ENCODE measurements around the gene VAV2.

The VAV2 gene

GRCh38 chr9:133811471-133811870, 180.7 kb downstream of the VAV2 start:
- FAIRE-seq: no peak

DNA sequence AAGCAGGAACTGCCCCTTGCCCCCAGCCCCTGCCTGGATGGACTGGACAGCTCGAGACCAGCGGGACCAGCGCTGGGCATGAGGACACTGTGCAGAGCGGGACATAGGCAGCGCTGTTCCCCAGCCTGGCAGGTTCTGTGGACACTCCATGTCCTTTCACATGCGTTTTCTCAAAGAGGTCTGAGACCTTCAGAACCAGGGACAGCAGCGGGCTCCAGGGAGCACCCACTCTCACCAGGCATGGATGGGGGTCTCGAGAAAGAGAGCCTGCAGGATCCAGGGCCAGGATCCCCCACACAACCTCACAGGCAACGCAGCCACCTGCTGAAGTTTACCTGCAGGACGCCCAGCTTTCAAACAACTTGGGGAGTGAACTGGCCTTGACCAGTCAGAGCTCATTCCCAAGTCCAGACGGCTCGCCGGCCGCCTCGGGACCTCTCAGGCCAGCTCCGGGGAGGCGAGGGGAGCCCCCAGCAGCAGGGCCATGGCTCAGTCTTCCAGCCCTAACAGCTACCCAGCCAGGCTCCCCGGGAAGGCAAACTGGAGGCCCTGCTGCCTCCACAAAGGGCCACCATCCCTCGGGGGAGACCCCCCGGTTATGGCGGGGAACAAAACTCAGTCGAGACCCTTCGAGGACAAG, 181.4 kb downstream of the VAV2 start:
- no peak for FAIRE-seq

GRCh38 chr9:133809335-133809734, 182.8 kb downstream of the VAV2 start:
- no peak for FAIRE-seq

- no peak for FAIRE-seq
Observed at GRCh38 chr9:133807818-133808217, 184.3 kb downstream of the VAV2 start.

GRCh38 chr9:133807037-133807436, 185.1 kb downstream of the VAV2 start:
- FAIRE-seq: no peak

- no peak for FAIRE-seq
Observed at GRCh38 chr9:133806623-133807010, 185.5 kb downstream of the VAV2 start.

GRCh38 chr9:133805876-133806622, 186.1 kb downstream of the VAV2 start:
- no peak for FAIRE-seq

DNA sequence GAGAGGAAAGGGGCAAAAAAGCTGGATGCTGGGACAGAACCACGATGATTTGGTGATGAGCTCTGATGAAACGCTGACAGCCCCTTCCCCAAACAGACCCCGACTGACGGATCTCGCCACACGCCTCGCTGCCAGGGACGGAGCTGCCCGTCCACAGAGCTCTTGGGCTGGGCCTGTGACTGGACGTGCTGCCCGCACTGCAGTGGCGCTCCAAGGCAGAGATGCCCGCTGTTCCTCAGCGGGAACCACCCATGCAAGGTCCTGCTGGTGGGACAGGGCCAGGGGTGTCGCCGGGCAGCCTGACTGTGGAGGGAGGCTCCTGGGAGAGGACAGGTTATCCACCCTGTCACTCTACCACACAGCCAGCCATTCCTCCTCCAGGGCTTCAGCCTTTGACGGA, 187.9 kb downstream of the VAV2 start:
- FAIRE-seq: no peak

DNA sequence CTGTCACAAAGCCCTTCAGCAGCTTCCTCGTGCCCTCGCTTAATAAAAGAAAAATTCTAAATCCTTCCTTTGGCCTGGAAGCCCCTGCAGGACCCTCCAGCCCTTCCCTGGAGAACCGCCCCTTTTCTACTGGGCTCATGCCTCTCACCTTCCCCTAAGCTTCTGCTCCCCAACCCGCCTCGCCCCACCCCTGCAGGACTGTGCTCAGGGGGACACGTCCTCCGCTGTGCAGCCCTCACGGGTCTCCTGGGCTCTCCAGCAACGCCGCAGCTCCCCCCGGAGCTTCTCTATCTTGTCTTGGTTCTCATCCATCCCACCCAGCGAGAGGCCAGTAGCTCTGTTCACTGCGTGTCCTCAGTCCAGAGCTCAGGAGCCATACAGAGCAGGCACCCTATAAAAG, 188.4 kb downstream of the VAV2 start:
- no peak for FAIRE-seq

DNA sequence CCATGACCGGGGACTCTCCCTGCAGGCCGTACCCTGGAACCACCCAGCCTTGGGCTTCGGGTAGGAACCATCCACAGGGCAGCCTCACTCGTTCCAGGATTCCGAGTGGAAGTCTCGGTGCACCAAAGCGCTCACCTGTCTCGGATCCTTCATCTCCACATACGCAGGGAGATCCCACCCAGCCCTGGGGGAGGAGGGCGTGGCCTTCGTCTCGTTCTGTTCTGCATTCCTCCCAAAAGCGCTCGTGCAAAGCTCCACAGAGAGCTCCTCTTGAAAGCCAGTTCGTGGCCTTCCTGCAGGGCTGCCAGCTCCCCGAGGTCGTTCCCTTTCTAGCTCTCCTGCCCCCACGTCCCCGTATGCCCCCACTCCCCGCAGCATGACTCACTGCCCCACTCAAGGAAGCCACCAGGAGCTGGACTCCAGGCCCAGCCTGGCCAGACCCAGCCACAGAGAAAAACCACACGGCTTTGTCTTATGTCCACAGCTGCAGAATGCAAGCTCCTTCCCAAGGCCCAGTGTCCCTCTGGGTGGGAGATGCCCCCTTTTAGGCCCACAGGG, 189.0 kb downstream of the VAV2 start:
- FAIRE-seq: no peak

DNA sequence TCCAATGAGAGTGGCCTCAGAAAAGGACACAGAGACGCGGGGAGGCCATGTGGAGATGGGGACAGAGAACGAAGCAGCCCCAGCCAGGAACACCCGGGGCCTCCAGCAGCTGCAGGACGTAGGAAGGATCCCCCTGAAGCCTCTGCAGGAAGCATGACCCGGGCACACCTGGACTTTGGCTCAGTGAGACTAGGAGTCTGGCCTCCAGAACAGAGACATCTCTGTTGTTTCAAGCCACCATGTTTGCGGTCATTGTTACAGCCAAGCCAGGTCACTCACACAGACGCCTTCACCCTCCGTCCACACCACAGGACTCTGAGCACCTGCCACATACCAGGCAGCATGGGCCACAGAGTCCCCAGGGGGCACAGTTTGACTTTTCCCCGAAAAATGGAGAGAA, 190.4 kb downstream of the VAV2 start:
- no peak for FAIRE-seq

- FAIRE-seq: no peak
Observed at GRCh38 chr9:133800266-133800665, 191.9 kb downstream of the VAV2 start.

GRCh38 chr9:133799716-133800115, 192.4 kb downstream of the VAV2 start:
- FAIRE-seq: no peak

GRCh38 chr9:133799106-133799505, 193.0 kb downstream of the VAV2 start:
- FAIRE-seq: no peak

DNA sequence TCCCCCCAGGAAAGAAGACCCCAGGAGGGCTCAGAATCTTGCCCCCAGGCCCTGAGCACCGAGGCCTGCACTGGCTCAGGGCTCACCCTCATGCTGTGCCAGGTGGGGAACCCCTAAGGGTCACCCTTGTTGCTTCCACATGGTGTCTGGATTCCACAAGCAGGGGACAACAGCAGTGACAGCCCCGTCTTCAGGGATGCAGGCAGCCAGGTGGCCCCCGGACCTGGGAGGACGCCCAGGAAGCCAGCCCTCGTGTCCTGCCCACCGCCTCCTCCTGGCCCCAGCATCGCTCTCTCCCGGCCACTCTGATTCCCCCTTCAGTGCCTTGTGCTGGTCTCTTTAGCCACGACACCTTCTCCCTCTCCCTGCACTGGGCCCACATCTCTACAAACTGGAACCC, 194.0 kb downstream of the VAV2 start:
- no peak for FAIRE-seq

- FAIRE-seq: no peak
Observed at GRCh38 chr9:133797406-133798105, 194.6 kb downstream of the VAV2 start.

DNA sequence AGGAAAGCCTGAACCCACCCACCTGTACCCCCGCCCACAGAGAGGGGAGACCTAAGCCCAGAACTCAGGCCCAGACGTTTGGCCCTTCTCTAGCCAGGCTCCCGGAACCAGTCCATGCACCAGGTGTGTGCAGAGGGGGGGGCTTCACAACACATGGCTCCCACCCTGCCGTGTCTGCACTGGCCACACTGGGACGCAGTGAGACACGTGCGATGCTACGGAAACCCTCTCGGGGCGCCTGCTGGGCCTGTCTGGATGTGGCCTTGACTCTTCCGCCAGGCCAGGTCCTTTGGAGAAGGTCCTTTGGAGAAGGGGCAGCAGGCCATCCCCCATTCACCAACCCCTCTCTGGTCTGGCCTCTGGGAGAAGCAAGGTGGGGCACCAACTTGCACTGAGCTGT, 195.6 kb downstream of the VAV2 start:
- FAIRE-seq: no peak

DNA sequence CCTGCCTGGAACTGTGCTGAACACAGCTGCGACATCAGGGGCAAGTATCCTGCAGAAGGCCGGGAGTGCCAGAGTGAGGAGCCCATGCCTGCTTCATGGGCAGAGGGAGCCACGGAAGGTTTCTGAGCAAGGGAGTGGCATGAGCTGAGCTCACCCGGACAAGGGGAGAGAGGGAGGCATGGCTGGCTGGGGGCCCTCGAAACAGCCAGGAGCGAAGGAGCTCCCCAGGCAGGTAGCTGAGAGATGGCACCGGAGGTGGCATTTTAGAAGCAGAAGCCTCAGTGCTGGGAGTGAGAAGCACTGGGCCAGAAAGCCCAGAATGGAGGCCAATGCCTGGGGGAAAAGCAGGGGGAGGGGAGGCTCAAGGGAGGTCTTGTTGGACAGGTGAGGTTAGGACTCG, 197.1 kb downstream of the VAV2 start:
- FAIRE-seq: no peak

DNA sequence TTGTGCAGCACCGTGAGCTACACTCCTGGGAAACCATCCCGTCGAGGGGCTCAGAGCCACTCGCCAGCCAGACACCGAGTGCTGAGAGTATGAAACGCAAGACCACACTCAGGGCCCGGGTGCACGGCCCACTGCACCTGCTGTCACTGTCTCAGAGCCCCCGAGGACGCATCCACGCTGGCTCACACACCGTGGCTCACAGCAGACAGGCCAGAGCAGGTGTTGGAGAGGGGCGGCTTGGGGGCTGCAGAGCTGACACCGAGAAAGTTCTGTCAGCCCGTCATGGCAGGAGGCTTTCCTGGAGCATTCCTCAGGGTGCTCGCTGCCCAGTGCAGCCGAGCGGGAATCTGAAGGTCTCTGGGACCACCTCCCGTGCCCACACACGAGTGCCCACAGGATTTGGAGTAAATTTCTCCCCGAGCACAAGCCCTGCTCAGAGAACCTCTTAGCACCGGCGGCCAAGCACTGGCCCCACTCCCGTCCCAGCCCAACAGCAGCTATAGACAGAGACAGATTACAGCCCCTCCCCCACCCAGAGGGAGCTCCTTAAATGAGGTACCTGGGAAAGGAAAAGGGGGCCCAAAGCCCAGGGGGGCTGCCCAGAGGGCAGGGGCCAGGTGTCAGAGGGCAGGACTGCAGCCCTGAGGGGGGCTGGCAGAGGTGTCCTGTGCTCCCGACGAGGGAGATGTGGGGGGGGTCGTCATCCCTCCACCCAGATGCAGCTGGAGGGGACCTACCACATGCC, 197.9 kb downstream of the VAV2 start:
- FAIRE-seq: no peak

GRCh38 chr9:133793471-133793870, 198.7 kb downstream of the VAV2 start:
- FAIRE-seq: no peak

DNA sequence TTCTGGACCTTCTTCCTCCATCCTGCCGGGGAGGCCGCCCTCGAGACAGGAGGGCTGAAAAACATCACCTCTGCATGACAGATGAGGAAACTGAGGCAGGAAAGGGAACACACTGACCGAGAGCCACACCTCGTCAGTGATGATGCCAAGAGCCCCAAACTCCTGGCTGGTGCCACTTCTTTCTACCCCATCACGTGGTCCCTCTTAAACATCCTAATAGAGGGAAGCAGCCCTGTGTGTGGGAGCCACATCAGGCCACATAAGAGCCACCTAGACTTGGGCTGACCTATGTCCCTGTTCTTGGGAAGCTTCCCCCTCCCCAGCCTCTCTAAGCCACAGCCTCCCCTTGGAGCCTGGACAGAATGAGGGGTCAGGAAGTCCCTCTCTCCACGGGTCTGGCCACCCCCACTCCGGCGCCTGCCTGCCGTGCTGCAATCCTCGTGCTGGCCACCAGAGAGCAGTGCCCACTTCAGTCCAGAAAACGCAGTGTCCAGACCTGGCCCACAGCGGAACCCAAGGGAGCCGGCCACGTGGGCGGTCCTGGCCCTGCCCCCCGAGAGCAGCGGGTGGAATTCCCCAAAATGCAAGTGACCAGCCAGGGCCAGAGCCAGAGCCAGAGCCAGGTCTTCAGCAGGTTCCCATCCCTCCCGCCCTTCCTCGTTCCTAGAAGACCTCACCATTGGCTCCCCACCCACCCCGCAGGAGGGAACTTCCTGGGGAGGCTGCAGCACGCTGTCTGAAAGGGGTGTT, 199.2 kb downstream of the VAV2 start:
- no peak for FAIRE-seq
